ENCODE data around the gene AGRN. TPM values are rescaled to one million over a fixed set of nuclear protein-coding genes. Genes with fewer than 3 reads are reported as not detected.

The AGRN gene
- total RNA-seq, 2 experiments from 2014 or later: 12.1 to 12.5 TPM

- POLR2A ChIA-PET: interaction anchor here (2.8 kb wide), 1 partner anchor 22 kb away, joined by 18 read pairs; no protein-coding TSS in a partner anchor
- CTCF ChIA-PET: interaction anchor here (2.2 to 4.0 kb wide), 2 partner anchors 21 to 23 kb away, joined by 6 to 32 read pairs; no protein-coding TSS in a partner anchor
Measured at GRCh38 chr1:1041873-1042272, 22.0 kb downstream of the AGRN start.

- ChIA-PET CTCF (no interaction called here), POLR2A (no interaction called here)
Measured at GRCh38 chr1:1042835-1043234, 22.9 kb downstream of the AGRN start.

DNA sequence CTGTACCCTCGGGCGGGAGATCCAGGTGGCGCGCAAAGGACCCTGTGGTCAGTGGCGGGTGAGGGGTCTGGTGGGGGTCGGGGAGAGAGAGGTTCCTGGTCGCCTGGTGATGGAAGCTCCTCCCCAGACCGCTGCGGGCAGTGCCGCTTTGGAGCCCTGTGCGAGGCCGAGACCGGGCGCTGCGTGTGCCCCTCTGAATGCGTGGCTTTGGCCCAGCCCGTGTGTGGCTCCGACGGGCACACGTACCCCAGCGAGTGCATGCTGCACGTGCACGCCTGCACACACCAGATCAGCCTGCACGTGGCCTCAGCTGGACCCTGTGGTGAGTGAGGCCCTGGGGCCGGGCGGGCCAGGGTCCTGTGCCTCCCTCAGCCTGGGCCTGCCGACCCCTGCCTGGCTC lies 23.5 kb downstream of the AGRN start:
- ChIA-PET CTCF (interaction anchor here (0.7 kb wide), 1 partner anchor 45 kb away, joined by 3 read pairs; no protein-coding TSS in a partner anchor), POLR2A (no interaction called here)

- ChIA-PET POLR2A (no interaction called here), CTCF (interaction anchor here (0.7 kb wide), 1 partner anchor 46 kb away, joined by 3 read pairs; no protein-coding TSS in a partner anchor)
Measured at GRCh38 chr1:1043921-1044320, 24.0 kb downstream of the AGRN start.

- CTCF ChIA-PET: interaction anchor here (1.4 kb wide), 1 partner anchor 16 kb away, joined by 4 read pairs; no protein-coding TSS in a partner anchor
Measured at GRCh38 chr1:1044455-1045078, 24.6 kb downstream of the AGRN start.

DNA sequence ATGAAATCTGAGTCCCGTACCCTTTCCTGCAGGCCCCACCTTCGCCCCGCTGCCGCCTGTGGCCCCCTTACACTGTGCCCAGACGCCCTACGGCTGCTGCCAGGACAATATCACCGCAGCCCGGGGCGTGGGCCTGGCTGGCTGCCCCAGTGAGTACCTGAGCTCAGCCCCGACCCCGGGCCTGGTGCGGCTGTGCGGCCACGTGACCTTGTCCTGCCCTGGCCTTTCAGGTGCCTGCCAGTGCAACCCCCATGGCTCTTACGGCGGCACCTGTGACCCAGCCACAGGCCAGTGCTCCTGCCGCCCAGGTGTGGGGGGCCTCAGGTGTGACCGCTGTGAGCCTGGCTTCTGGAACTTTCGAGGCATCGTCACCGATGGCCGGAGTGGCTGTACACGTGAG lies 25.2 kb downstream of the AGRN start:
- ChIA-PET CTCF (interaction anchor here (1.4 kb wide), 1 partner anchor 15 kb away, joined by 4 read pairs; no protein-coding TSS in a partner anchor), POLR2A (no interaction called here)

More at GRCh38 chr1:1044455-1045078, 24.6 kb downstream of the AGRN start:
- POLR2A ChIA-PET: no interaction called here

GRCh38 chr1:1046243-1046642 lies 26.3 kb downstream of the AGRN start:
- CTCF ChIA-PET: no interaction called here
- POLR2A ChIA-PET: no interaction called here

- CTCF ChIA-PET: no interaction called here
Measured at GRCh38 chr1:1046767-1047166, 26.8 kb downstream of the AGRN start.

GRCh38 chr1:1047407-1047806 lies 27.5 kb downstream of the AGRN start:
- ChIA-PET CTCF (interaction anchor here (0.9 to 1.0 kb wide), 2 partner anchors 13 to 14 kb away, joined by 3 to 4 read pairs; no protein-coding TSS in a partner anchor), POLR2A (interaction anchor here (0.6 kb wide), 1 partner anchor 196 kb away, joined by 3 read pairs; no protein-coding TSS in a partner anchor)

More at GRCh38 chr1:1046767-1047166, 26.8 kb downstream of the AGRN start:
- POLR2A ChIA-PET: no interaction called here

DNA sequence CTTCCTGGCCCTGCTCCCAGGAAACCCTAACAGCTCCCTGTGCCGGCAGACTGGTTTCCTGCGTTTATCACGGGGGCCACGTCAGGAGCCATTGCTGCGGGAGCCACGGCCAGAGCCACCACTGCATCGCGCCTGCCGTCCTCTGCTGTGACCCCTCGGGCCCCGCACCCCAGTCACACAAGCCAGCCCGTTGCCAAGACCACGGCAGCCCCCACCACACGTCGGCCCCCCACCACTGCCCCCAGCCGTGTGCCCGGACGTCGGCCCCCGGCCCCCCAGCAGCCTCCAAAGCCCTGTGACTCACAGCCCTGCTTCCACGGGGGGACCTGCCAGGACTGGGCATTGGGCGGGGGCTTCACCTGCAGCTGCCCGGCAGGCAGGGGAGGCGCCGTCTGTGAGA lies 28.0 kb downstream of the AGRN start:
- POLR2A ChIA-PET: interaction anchor here (0.6 kb wide), 1 partner anchor 196 kb away, joined by 3 read pairs; no protein-coding TSS in a partner anchor
- CTCF ChIA-PET: interaction anchor here (0.9 to 1.0 kb wide), 2 partner anchors 12 to 15 kb away, joined by 3 to 4 read pairs; no protein-coding TSS in a partner anchor

GRCh38 chr1:1048765-1049164 lies 28.8 kb downstream of the AGRN start:
- ChIA-PET POLR2A (no interaction called here), CTCF (no interaction called here)

GRCh38 chr1:1049318-1050165 lies 29.6 kb downstream of the AGRN start:
- CTCF ChIA-PET: no interaction called here
- POLR2A ChIA-PET: no interaction called here

DNA sequence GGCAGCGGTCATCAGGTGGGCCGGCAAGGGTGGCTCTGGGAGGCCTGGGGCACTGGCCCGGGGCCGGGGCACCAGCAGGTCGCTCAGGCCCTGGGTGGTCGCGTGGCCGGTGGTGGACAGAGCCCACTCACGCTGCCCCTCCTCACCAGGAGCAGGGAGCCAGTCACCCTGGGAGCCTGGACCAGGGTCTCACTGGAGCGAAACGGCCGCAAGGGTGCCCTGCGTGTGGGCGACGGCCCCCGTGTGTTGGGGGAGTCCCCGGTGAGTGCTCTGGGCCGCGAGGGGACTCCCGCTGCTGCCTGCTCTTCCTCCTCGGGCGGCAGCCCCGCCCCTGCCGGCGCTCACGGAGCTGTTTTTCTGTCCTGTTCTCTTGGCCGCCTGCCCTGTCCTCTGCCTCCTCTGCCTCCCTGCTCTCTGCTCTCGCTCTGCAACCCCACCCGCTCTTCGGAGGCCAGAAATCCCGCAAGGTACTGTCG lies 30.7 kb downstream of the AGRN start:
- CTCF ChIA-PET: no interaction called here

DNA sequence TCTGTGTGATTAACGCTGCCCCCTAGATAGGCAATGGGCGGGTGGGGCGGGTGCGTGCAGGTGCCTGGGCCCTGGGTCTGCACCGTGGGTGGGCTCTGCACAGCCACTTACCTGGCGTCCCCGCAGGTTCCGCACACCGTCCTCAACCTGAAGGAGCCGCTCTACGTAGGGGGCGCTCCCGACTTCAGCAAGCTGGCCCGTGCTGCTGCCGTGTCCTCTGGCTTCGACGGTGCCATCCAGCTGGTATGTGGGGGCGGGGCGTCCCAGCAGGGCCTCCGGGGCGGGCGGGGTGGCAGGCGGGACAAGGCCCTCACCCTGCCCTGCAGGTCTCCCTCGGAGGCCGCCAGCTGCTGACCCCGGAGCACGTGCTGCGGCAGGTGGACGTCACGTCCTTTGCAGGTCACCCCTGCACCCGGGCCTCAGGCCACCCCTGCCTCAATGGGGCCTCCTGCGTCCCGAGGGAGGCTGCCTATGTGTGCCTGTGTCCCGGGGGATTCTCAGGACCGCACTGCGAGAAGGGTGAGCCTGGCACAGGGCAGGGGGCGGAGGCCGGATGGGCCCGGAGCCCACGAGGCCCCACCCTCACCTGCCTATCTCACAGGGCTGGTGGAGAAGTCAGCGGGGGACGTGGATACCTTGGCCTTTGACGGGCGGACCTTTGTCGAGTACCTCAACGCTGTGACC lies 31.3 kb downstream of the AGRN start:
- ChIA-PET POLR2A (no interaction called here), CTCF (no interaction called here)

More for the DNA sequence above, 30.7 kb downstream of the AGRN start:
- POLR2A ChIA-PET: no interaction called here

- CTCF ChIA-PET: no interaction called here
- POLR2A ChIA-PET: no interaction called here
Measured at GRCh38 chr1:1052003-1052840, 32.3 kb downstream of the AGRN start.

DNA sequence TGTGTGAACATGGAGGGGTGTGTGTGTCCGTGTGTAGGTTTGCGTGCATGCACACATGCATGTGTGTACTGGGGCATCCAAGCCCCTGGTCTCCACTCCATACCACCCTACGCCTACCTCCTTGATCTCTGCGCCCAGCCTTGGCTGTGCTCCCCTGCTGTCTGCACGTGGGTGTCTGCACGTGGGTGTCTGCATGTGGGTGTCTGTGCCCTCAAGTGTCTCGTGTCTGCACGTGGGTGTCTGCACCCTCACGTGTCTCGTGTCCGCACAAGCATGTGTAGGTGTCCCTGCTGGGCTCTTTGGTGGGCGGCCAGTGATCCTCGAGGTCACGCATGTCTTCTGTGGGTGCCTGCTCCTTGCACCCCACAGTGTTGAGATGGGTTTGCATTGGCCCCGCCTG lies 33.1 kb downstream of the AGRN start:
- ChIA-PET POLR2A (no interaction called here), CTCF (no interaction called here)

DNA sequence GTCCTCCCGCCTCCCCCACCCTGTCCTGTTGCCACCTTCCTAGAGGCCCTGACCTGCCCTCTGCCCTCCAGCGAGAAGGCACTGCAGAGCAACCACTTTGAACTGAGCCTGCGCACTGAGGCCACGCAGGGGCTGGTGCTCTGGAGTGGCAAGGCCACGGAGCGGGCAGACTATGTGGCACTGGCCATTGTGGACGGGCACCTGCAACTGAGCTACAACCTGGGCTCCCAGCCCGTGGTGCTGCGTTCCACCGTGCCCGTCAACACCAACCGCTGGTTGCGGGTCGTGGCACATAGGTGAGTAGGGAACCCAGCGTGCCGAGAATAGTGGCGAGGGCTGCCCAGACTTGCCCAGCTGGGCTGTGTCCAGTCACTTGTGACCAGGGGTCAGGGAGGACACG lies 33.8 kb downstream of the AGRN start:
- POLR2A ChIA-PET: no interaction called here
- CTCF ChIA-PET: no interaction called here

DNA sequence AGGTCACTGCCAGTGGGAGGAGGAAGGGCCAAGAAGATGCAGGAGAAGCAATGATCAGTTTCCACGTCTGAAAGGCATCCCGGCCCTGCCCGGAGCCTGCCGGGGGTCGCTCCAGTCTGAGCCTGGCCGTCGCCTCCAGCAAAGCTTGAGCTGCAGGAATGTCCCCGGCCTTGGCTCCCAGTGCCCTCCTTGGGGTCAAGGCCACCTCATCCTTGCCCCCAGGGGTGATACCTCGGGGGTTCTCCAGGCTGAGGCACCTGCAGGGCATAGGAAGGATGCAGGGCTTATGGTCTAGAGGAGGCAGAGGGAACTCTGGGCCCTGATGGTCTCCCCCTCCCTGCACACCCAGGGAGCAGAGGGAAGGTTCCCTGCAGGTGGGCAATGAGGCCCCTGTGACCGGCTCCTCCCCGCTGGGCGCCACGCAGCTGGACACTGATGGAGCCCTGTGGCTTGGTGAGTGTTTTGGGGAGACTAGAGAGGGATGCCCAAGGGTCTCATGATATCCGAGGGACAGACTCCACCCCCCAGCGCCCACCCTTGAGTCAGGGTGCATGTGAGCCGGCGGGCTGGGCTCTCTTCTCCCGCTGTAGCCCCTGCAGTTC lies 34.3 kb downstream of the AGRN start:
- ChIA-PET CTCF (interaction anchor here (1.0 kb wide), 1 partner anchor 70 kb away, joined by 3 read pairs; no protein-coding TSS in a partner anchor), POLR2A (no interaction called here)

DNA sequence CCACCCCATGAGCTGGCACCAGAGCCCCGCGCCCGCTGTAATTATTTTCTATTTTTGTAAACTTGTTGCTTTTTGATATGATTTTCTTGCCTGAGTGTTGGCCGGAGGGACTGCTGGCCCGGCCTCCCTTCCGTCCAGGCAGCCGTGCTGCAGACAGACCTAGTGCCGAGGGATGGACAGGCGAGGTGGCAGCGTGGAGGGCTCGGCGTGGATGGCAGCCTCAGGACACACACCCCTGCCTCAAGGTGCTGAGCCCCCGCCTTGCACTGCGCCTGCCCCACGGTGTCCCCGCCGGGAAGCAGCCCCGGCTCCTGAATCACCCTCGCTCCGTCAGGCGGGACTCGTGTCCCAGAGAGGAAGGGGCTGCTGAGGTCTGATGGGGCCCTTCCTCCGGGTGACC lies 35.1 kb downstream of the AGRN start:
- CTCF ChIA-PET: interaction anchor here (1.0 kb wide), 1 partner anchor 71 kb away, joined by 3 read pairs; no protein-coding TSS in a partner anchor
- POLR2A ChIA-PET: no interaction called here

All from activated CD8-positive, alpha-beta memory T cell treated with anti-CD3 and anti-CD28 coated beads for 36 hours (primary cell).